Ovary (tissue), 3 donors: ENCODE measurements around the gene PLCD1.

ENCODE experiments used
- CTCF ChIP-seq, 3 donors: fragments of 450-650 bp in 2 of 3; fragments of 200-600 bp in 1 of 3; IDR thresholded peaks; one replicate each; pipeline versions ENCODE4 v1.5.1 to v1.8.0; 2016 to 2022; ENCODE audit warnings: antibody characterized with exemption in 3 of 3, mild to moderate bottlenecking in 1 of 3
- POLR2A ChIP-seq: fragments of 450-650 bp; IDR thresholded peaks from one replicate; pipeline ENCODE4 v1.6.1; 2017; ENCODE audit warnings: antibody characterized with exemption, mild to moderate bottlenecking, moderate library complexity
- donor health status: DM: no; HTN: no; CAD: no.

DNA sequence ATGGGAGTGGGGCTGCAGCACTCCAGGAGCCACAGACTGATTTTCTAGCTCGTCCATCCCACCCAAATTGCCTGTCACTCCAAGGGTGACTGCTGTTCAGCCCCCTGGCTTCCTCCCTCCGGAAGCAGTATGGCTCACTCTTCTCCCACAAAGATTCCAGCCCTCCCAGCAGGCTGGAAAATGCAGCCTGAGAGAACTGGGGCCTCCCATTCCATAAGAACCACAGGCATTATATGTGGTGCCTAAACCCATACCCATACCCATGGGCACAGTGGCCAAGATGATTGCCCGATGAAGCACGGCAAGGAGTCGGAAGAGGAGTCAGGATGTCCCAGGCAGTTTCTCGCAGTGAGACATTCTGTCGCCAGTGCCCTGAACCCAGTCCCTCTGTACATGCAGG lies 44.8 kb downstream of the PLCD1 start:
- TF ChIP-seq POLR2A (no peak), CTCF (IDR thresholded peaks at IDR 0.05) (no peak)
